ENCODE results near the gene B4GALT1. TPM values are rescaled to one million over a fixed set of nuclear protein-coding genes. Genes with fewer than 3 reads are reported as not detected.

B4GALT1 gene
- total and polyA plus RNA-seq, 2 of the 8 experiments (the other 6 are each of a cell fraction or from before 2014, with no cell fraction given) = 12.8 to 18.2 TPM

GRCh38 chr9:33193818-33194217 is 26.7 kb upstream of the B4GALT1 start:
- no peak overlapping the region for H4K5ac ChIP-seq (ENCODE audit: insufficient read length, low read depth, low read length)
- no peak overlapping the region for H4K8ac ChIP-seq (ENCODE audit: extremely low read depth, insufficient read depth, low read length)
- H3K56ac ChIP-seq (replicated peaks; ENCODE audit: insufficient read length, low read depth, low read length) = no peak overlapping the region
- no peak overlapping the region for H2BK12ac ChIP-seq (ENCODE audit: low read depth, low read length)
- H2AK5ac ChIP-seq (ENCODE audit: low read depth, low read length) = no peak overlapping the region
- no peak for FAIRE-seq
- no peak overlapping the region for H3K9ac ChIP-seq (replicated peaks in 1 of 4; ENCODE audit: extremely low read depth in 1 of 4, low read depth in 3 of 4, low read length in 3 of 4)
- no peak overlapping the region for H2BK5ac ChIP-seq (ENCODE audit: low read depth, low read length)
- H3K14ac ChIP-seq (ENCODE audit: insufficient read length) = no peak overlapping the region
- H3K23me2 ChIP-seq (ENCODE audit: low read depth, low read length) = no peaks in the 10 kb centered on the region
- H2AFZ ChIP-seq (ENCODE audit: low read length) = no peak overlapping the region
- no peaks in the 10 kb centered on the region for H3K27me3 ChIP-seq (replicated peaks in 1 of 4; ENCODE audit: control insufficient read depth in 3 of 4, extremely low read depth in 1 of 4, insufficient read depth in 3 of 4, low read length in 3 of 4)
- no peak overlapping the region for H3K18ac ChIP-seq (ENCODE audit: extremely low read depth, low read length)
- H3K23ac ChIP-seq (ENCODE audit: insufficient read length) = no peak overlapping the region
- no peaks in the 10 kb centered on the region for H3K4me1 ChIP-seq (replicated peaks in 1 of 4; ENCODE audit: control insufficient read depth in 3 of 4, insufficient read depth in 4 of 4, low read length in 3 of 4)
- no peak overlapping the region for H3K4ac ChIP-seq (replicated peaks; ENCODE audit: insufficient read length, low read depth, low read length)
- no peaks in the 10 kb centered on the region for H4K20me1 ChIP-seq (replicated peaks in 1 of 2; ENCODE audit: control insufficient read depth in 1 of 2, insufficient read depth in 2 of 2, low read length in 2 of 2)
- no peak overlapping the region for H3K4me3 ChIP-seq (ENCODE audit: extremely low read depth in 1 of 4, insufficient read depth in 2 of 4, low read depth in 3 of 4, low read length in 4 of 4)
- no peak for DNase-seq (ENCODE audit: low read depth in 1 of 2, low spot score in 2 of 2)
- no peak overlapping the region for H3K27ac ChIP-seq (ENCODE audit: low read depth, low read length)
- no peaks in the 10 kb centered on the region for H3K79me2 ChIP-seq (ENCODE audit: control insufficient read depth in 1 of 2, insufficient read depth in 2 of 2, low read length in 2 of 2)
- H3K36me3 ChIP-seq (ENCODE audit: control insufficient read depth in 2 of 4, insufficient read depth in 4 of 4, low read length in 3 of 4) = no peaks in the 10 kb centered on the region
- POLR2A ChIA-PET (ENCODE audit: partially characterized antibody) = no interaction called here
- no peaks in the 10 kb centered on the region for H3K9me3 ChIP-seq (ENCODE audit: insufficient read depth in 2 of 2, low read depth in 1 of 2, low read length in 1 of 2)
- no peak overlapping the region for H4K91ac ChIP-seq (replicated peaks; ENCODE audit: insufficient read length, low read length)
- H3K4me2 ChIP-seq (ENCODE audit: insufficient read depth in 1 of 2, low read depth in 2 of 2, low read length in 2 of 2) = no peak overlapping the region
- no peak overlapping the region for H2BK20ac ChIP-seq (ENCODE audit: low read length)
- H2BK120ac ChIP-seq (replicated peaks; ENCODE audit: low read depth, low read length) = no peak overlapping the region
- CTCF ChIA-PET (ENCODE audit: partially characterized antibody) = interaction anchor here (2.2 kb wide), 1 partner anchor 33 kb away, joined by 11 read pairs; no protein-coding TSS in a partner anchor
- no peak overlapping the region for H2BK15ac ChIP-seq (ENCODE audit: low read length)
- 88% methylated on average over 3 of the region's 3 CpGs; no CpG with 5 or more reads in 1 of the 2 experiments for WGBS, 2 experiments (ENCODE audit: extremely low coverage in 1 of 2, insufficient coverage in 1 of 2, insufficient read length in 1 of 2, insufficient replicate concordance in 2 of 2, low coverage in 1 of 2, low lambda C conversion rate in 2 of 2, missing lambda C conversion rate in 1 of 2)
- H3K79me1 ChIP-seq (ENCODE audit: low read depth, low read length) = no peaks in the 10 kb centered on the region
- TF ChIP-seq, protein P1, sequence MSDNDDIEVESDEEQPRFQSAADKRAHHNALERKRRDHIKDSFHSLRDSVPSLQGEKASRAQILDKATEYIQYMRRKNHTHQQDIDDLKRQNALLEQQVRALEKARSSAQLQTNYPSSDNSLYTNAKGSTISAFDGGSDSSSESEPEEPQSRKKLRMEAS (IDR thresholded peaks at IDR 0.05) = no peak
- TF ChIP-seq GABPA (IDR thresholded peaks at IDR 0.05; ENCODE audit: borderline replicate concordance, insufficient read depth, low read length) (no peak), SAP30 (IDR thresholded peaks at IDR 0.05; ENCODE audit: insufficient read depth, insufficient replicate concordance, low read length) (no peak), JUND (IDR thresholded peaks at IDR 0.05; ENCODE audit: low read length) (no peak), SIN3A (conservative IDR thresholded peaks at IDR 0.05 in 1 of 2, IDR thresholded peaks at IDR 0.05 in 1 of 2; ENCODE audit: low read depth in 1 of 2, low read length in 2 of 2) (no peak), BCL11A (IDR thresholded peaks at IDR 0.05; ENCODE audit: low read depth in 2 of 2, low read length in 2 of 2) (no peak), CBX8 (IDR thresholded peaks at IDR 0.05; ENCODE audit: borderline replicate concordance, low read depth, low read length) (no peak), EZH2 (IDR thresholded peaks at IDR 0.05; ENCODE audit: low read depth, low read length, severe bottlenecking) (no peak), GTF2F1 (IDR thresholded peaks at IDR 0.05; ENCODE audit: borderline replicate concordance, low read depth, low read length) (no peak)
- TF ChIP-seq, protein P2, sequence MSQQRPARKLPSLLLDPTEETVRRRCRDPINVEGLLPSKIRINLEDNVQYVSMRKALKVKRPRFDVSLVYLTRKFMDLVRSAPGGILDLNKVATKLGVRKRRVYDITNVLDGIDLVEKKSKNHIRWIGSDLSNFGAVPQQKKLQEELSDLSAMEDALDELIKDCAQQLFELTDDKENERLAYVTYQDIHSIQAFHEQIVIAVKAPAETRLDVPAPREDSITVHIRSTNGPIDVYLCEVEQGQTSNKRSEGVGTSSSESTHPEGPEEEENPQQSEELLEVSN (IDR thresholded peaks at IDR 0.05) = no peak
